AG10803 (cell line): ENCODE results near the gene SIL1.
"Not testable (repeated sequence)": the region's sequence is repeated elsewhere in the genome, so short reads cannot be mapped to it uniquely, and the experiment has no call there.

Source experiments
- DNase-seq: peaks from one replicate; pipeline ENCODE4 v3.0.0; 2010; ENCODE audit warnings: low read depth
- H3K4me3 ChIP-seq: 2 replicates; pipeline ENCODE4 v1.5.1; 2011; ENCODE audit warnings: mild to moderate bottlenecking, low read length, control low read depth
- TF ChIP-seq, protein P1 (sequence below): conservative IDR thresholded peaks from 2 replicates; pipeline ENCODE4 v1.5.1; 2011; ENCODE audit warnings: mild to moderate bottlenecking, low read length, control low read depth, inconsistent platforms

Gene SIL1

DNA sequence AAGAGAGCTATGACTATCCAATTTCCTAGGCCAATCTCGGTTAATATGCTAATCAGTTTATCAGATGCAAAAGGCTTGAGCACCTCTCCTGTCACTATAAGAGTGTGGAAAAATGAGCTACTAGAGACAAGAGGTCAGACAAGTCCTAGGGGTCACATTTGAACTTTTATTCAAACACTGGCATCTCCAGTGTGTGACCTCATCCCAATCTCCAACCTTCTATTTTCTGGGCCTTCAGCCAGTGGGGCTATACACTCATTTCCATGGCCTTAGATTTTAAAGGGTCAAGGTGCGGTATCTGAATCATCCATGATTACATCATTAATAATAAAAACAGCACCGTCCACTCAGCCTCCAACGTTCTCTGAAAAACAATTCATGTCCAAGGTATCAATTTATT is 183.4 kb downstream of the SIL1 start:
- TF ChIP-seq, protein P1, sequence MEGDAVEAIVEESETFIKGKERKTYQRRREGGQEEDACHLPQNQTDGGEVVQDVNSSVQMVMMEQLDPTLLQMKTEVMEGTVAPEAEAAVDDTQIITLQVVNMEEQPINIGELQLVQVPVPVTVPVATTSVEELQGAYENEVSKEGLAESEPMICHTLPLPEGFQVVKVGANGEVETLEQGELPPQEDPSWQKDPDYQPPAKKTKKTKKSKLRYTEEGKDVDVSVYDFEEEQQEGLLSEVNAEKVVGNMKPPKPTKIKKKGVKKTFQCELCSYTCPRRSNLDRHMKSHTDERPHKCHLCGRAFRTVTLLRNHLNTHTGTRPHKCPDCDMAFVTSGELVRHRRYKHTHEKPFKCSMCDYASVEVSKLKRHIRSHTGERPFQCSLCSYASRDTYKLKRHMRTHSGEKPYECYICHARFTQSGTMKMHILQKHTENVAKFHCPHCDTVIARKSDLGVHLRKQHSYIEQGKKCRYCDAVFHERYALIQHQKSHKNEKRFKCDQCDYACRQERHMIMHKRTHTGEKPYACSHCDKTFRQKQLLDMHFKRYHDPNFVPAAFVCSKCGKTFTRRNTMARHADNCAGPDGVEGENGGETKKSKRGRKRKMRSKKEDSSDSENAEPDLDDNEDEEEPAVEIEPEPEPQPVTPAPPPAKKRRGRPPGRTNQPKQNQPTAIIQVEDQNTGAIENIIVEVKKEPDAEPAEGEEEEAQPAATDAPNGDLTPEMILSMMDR, result no peak
- no peak overlapping the region for H3K4me3 ChIP-seq
- DNase-seq, result peak; percentile 39

DNA sequence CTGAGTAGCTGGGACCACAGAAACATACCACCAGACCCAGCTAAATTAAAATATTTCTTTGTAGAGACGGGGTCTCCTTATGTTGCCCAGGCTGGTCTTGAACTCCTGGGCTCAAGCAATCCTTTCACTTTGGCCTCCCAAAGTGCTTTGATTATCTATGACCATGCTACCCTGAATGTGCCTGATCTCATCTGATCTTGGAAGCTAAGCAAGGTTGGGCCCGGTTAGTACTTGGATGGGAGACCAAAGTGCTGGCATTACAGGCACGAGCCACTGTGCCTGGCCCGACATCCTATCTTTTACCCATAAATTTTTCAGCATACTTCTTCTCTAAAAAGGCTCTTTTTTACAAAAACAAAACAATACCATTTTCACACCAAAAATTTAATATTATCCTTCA is 186.0 kb downstream of the SIL1 start:
- TF ChIP-seq, protein P1, result no peak
- no peak for DNase-seq
- H3K4me3 ChIP-seq, result no peak overlapping the region

DNA sequence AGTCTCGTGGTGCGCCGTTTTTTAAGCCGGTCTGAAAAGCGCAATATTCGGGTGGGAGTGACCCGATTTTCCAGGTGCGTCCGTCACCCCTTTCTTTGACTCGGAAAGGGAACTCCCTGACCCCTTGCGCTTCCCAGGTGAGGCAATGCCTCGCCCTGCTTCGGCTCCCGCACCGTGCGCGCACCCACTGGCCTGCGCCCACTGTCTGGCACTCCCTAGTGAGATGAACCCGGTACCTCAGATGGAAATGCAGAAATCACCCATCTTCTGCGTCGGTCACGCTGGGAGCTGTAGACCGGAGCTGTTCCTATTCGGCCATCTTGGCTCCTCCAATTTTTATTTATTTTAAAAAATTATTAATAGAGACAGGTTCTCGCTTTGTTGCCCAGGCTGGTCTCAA is 187.0 kb downstream of the SIL1 start:
- not testable (repeated sequence) for H3K4me3 ChIP-seq

DNA sequence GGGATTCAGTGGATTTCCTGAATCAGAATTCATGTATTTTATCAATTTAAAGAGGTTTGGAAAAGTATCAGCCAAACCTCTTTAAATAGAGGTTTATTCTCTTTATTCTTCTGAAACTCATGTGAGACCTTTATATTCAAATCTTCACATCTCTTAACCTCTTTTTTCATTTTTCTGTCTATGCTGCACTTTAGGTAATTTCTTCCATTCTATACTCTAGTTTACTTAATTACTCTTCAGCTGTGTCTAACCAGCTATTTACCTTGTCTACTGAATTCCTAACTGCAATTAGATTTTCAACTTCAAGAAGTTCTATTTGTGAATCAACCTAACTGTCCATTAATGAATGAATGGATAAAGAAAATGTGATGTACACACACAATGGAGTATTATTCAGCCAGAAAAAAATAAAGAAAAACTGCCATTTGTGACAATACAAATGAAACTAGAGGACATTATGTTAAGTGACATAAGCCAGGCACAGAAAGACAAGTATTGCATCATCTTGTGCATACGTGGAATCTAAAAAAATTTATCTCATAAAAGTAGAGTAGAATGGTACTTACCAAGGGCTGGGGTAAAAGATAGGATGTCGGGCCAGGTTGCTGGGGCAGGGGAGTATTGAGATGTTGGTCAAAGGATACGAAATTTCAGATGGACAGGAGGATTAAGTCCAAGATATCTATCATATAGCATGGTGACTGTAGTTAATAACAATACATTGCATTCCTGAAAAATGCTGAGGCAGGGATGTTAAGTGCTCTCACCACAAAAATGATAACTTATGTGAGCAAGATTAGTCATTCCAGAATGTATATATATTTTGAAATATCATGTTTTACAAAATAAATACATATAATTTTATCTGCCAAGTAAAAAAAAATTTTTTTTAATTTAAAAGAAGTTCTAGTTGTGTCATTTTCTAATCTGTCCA is 193.5 kb downstream of the SIL1 start:
- no peak for DNase-seq
- H3K4me3 ChIP-seq, result no peak overlapping the region
- TF ChIP-seq, protein P1, result no peak

More for the DNA sequence above, 187.0 kb downstream of the SIL1 start:
- DNase-seq, result not testable (repeated sequence)

DNA sequence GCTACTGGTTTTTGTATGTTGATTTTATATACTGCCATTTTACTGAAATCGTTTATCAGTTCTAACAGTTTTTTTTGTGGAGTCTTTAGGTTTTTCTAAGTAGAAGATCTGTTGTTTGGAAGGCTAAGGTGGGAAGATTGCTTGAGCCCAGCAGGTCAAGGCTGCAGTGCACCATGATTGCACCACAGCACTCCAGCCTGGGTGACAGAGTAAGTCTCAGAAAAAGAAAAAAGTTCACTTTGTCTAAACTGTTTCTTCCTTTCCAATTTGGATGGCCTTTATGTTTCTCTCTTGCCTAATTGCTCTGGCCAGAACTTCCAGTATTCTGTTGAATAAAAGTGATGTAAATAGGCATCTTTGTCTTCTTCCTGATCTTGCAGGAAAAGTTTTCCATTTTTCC is 198.5 kb downstream of the SIL1 start:
- no peak overlapping the region for H3K4me3 ChIP-seq
- TF ChIP-seq, protein P1, result no peak
- DNase-seq, result no peak

DNA sequence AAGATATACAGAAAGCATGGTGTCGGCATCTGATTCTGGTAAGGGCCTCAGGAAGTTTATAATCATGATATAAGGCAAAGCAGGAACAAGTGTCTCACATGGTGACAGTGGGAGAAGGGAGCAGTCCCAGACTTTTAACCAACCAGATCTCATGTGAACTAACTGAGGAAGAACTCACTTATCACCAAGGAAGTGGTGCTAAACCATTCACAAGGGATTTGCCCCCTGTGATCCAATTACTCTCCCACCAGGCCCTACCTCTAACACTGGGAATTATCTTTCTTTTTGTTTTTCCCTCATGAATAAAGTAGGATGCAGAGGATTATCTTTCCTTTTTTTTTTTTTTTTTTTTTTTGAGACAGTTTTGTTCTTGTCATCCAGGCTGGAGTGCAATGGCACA is 199.6 kb downstream of the SIL1 start:
- H3K4me3 ChIP-seq, result no peak overlapping the region
- DNase-seq, result no peak
- TF ChIP-seq, protein P1, result no peak

DNA sequence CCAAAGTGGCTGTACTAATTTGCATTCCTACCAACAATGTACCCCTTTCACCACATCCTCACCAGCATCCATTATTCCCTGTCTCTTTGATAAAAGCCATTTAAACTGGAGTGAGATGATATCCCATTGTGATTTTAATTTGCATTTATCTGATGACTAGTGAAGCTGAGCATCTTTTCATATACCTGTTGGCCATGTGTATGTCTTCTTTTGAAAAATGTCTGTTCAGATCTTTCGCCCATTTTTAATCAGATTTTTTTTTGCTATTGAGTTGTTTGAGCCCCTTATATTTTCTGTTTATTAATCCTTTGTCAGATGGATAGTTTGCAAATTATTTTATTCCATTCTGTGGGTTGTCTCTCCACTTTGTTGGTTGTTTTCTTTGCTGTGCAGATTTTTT is 202.0 kb downstream of the SIL1 start:
- no peak overlapping the region for H3K4me3 ChIP-seq
- TF ChIP-seq, protein P1, result no peak
- no peak for DNase-seq
